ENCODE data around the gene DYNLT5. TPM values are rescaled to one million over a fixed set of nuclear protein-coding genes. Genes with fewer than 3 reads are reported as not detected.
A peak's percentile ranks its signal among the peaks of the same experiment; 100 is the strongest.

The DYNLT5 gene
- total and polyA plus RNA-seq, 7 donors, result 0.34 to 6.4 (median 0.55) TPM; not detected in 1

- Histone ChIP-seq H3K9me3 (no peaks in the 10 kb centered on the region), H3K27ac (no peak overlapping the region), H3K4me1 (peaks cover 0 to 13% (median 9%) of the 10 kb centered on the region in 4 donors), H3K36me3 (no peaks in the 10 kb centered on the region), H3K4me3 (no peak overlapping the region), H3K27me3 (peaks cover 0 to 24% (median 11%) of the 10 kb centered on the region in 3 donors)
- no peak for DNase-seq
- intact Hi-C loops (cut with DNase I), result no loop called here
- 70 to 79% methylated on average over 3 of the region's 3 CpGs for WGBS, 2 donors
- TF ChIP-seq POLR2A (IDR thresholded peaks at IDR 0.05), result no peak
- no peak for TF ChIP-seq EP300 (IDR thresholded peaks at IDR 0.05)
- TF ChIP-seq CTCF (IDR thresholded peaks at IDR 0.05), result no peak
- TF ChIP-seq POLR2AphosphoS5 (IDR thresholded peaks at IDR 0.05), result no peak
Observed at GRCh38 chr1:66750577-66750976, 1.7 kb upstream of the DYNLT5 start.

DNA sequence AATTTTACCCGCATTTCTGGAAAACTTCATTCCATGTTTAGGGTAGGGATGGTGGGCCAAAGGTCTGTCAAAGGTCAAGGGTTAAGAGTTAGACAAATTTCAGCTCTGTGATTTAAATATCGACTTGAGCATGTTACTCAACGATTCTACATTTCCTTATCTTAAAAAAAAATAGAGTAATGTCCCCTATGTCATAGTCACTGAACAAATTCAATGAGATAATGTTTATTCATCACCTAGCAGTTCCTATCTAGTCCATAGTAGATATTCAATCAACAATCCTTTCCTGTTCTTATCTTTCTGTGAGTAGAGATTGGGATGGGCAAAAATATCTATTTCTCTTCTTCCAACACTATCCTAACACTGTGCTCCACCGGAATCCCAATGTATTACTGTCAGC is 1.1 kb upstream of the DYNLT5 start:
- no peak overlapping the region for H3K27ac ChIP-seq

DNA sequence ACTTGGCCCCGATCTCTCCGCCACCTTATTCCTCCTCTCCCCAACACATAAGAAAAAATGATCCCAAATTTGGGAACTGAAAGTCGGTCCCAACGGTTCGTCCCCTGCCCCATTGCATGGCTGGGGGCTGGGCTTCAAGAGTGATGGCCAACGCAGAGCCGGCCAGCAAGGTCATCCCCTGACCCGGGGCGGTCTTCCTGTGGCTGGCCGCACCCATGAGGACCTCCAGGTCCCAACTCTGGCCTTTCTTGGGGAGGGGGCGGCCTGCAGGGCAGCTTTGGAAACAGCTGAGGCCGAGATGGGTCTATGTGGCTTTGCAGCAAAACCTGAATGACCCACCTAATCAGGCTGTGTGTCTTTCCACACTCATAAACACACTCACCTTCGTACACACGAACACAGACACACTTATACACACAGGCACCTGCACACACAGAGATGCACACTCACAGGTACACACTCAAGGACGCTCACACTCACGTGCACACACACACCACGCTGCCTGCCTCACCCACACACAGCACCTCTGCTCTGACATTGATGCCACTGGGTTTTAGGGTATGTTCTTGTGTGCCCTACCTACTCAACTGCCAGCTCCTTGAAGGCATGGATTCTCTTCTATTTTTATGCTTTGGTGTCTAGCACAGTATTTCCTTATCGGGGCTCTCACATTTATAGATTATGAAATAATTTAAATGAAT is 562 bp downstream of the DYNLT5 start:
- no peak for TF ChIP-seq POLR2A (IDR thresholded peaks at IDR 0.05)
- no peak for TF ChIP-seq POLR2AphosphoS5 (IDR thresholded peaks at IDR 0.05)
- TF ChIP-seq CTCF (IDR thresholded peaks at IDR 0.05), result no peak
- no peak for TF ChIP-seq EP300 (IDR thresholded peaks at IDR 0.05)
- WGBS, 2 donors, result 42 to 44% methylated on average over 18 of the region's 18 CpGs
- peaks cover 0 to 13% (median 9%) of the 10 kb centered on the region in 4 donors for H3K4me1 ChIP-seq

More for the DNA sequence above, 1.1 kb upstream of the DYNLT5 start:
- WGBS, 2 donors, result 74 to 89% methylated on average over 4 of the region's 4 CpGs
- H3K4me3 ChIP-seq, result no peak overlapping the region
- H3K27me3 ChIP-seq, result peaks cover 0 to 24% (median 11%) of the 10 kb centered on the region in 3 donors
- DNase-seq, result no peak
- intact Hi-C loops (cut with DNase I), result no loop called here
- no peaks in the 10 kb centered on the region for H3K36me3 ChIP-seq
- TF ChIP-seq EP300 (IDR thresholded peaks at IDR 0.05), result no peak
- TF ChIP-seq CTCF (IDR thresholded peaks at IDR 0.05), result no peak
- no peak for TF ChIP-seq POLR2AphosphoS5 (IDR thresholded peaks at IDR 0.05)
- TF ChIP-seq POLR2A (IDR thresholded peaks at IDR 0.05), result no peak
- H3K9me3 ChIP-seq, result no peaks in the 10 kb centered on the region
- H3K4me1 ChIP-seq, result peaks cover 0 to 13% (median 9%) of the 10 kb centered on the region in 4 donors

DNA sequence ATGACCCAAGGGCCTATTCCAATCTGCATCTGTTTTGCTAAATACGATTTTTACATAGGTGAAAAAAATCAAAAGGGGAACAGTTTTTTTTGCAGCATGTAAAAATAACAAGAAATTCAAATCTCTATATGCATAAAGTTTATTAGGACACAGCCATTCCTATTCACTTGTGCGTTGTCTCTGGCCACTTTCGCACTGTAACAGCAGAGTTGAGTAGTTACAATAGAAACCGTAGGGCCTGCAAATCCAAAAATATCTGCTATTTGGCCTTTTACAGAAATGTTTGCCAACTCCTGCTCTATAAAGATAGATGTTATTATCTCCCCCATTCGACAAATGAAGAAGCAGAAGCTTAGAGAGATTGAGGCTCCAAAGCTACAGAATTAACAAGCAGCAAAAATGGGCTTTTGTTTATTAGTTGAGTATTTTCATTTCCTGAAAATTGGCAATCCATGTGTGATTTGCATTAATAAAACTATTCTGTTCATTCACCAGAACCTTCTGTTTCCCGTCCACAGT is 5.5 kb downstream of the DYNLT5 start:
- Histone ChIP-seq H3K27me3 (peaks cover 0 to 12% (median 5%) of the 10 kb centered on the region in 3 donors), H3K4me1 (peaks cover 0 to 2% (median 1%) of the 10 kb centered on the region in 4 donors), H3K9me3 (no peaks in the 10 kb centered on the region), H3K27ac (no peak overlapping the region), H3K36me3 (no peaks in the 10 kb centered on the region), H3K4me3 (no peak overlapping the region)
- no peak for TF ChIP-seq POLR2A (IDR thresholded peaks at IDR 0.05)
- no peak for TF ChIP-seq POLR2AphosphoS5 (IDR thresholded peaks at IDR 0.05)
- TF ChIP-seq CTCF (IDR thresholded peaks at IDR 0.05), result no peak
- 71 to 88% methylated on average over 6 of the region's 6 CpGs for WGBS, 2 donors
- intact Hi-C loops (cut with DNase I), result no loop called here
- no peak for DNase-seq

More for the DNA sequence above, 562 bp downstream of the DYNLT5 start:
- Histone ChIP-seq H3K9me3 (no peaks in the 10 kb centered on the region), H3K27me3 (peaks cover 0 to 24% (median 11%) of the 10 kb centered on the region in 3 donors), H3K27ac (peak overlapping the region in 1 of 4 donors; percentile 25), H3K36me3 (no peaks in the 10 kb centered on the region), H3K4me3 (peak overlapping the region; percentile 20 to 50 (median 36))
- intact Hi-C loops (cut with DNase I), result no loop called here
- no peak for DNase-seq
